ENCODE data around the gene MAPK12. TPM values are rescaled to one million over a fixed set of nuclear protein-coding genes. Genes with fewer than 3 reads are reported as not detected.

MAPK12 gene
- total RNA-seq, 2 donors from 2014 or later, result 3.9 to 4.6 TPM

- Histone ChIP-seq H3K4me1 (peaks cover 17% of the 10 kb centered on the region), H3K9me3 (no peaks in the 10 kb centered on the region), H3K27me3 (no peaks in the 10 kb centered on the region), H3K4me3 (no peak overlapping the region), H3K36me3 (replicated peaks in 1 of 2; ENCODE audit: insufficient read depth in 1 of 2, low read depth in 2 of 2) (peaks cover 17 to 53% of the 10 kb centered on the region in 2 donors), H3K27ac (peak overlapping the region in 2 of 4 donors; percentile 25 to 36)
- no peak for TF ChIP-seq CTCF (IDR thresholded peaks at IDR 0.05)
- TF ChIP-seq POLR2A (IDR thresholded peaks at IDR 0.05), result no peak
- WGBS, 2 donors, result 82 to 85% methylated on average over 13 to 21 of the region's 25 CpGs
- intact Hi-C loops (cut with DNase I), result no loop called here
- DNase-seq (no peak), ATAC-seq (no peak)
Measured at GRCh38 chr22:50219800-50220602, 41.5 kb downstream of the MAPK12 start.

- DNase-seq (peak; percentile 91 to 97 (median 94)), ATAC-seq (peak; percentile 91)
- TF ChIP-seq POLR2A (IDR thresholded peaks at IDR 0.05) (no peak), CTCF (IDR thresholded peaks at IDR 0.05) (no peak)
- Histone ChIP-seq H3K9me3 (no peaks in the 10 kb centered on the region), H3K4me3 (no peak overlapping the region), H3K27ac (peak overlapping the region in 2 of 4 donors; percentile 25 to 36), H3K36me3 (replicated peaks in 1 of 2; ENCODE audit: insufficient read depth in 1 of 2, low read depth in 2 of 2) (peaks cover 17 to 52% of the 10 kb centered on the region in 2 donors), H3K4me1 (peaks cover 17% of the 10 kb centered on the region), H3K27me3 (no peaks in the 10 kb centered on the region)
- 46 to 58% methylated on average over 17 to 35 of the region's 42 CpGs for WGBS, 2 donors
- intact Hi-C loops (cut with DNase I), result no loop called here
Measured at GRCh38 chr22:50218996-50219727, 42.3 kb downstream of the MAPK12 start.

- peaks cover 17 to 49% of the 10 kb centered on the region in 2 donors for H3K36me3 ChIP-seq (replicated peaks in 1 of 2; ENCODE audit: insufficient read depth in 1 of 2, low read depth in 2 of 2)
- H3K4me1 ChIP-seq, result peaks cover 17% of the 10 kb centered on the region
- H3K9me3 ChIP-seq, result no peaks in the 10 kb centered on the region
- TF ChIP-seq CTCF (IDR thresholded peaks at IDR 0.05) (no peak), POLR2A (IDR thresholded peaks at IDR 0.05) (no peak)
- no peak overlapping the region for H3K27ac ChIP-seq
- intact Hi-C loops (cut with DNase I), result no loop called here
- WGBS, 2 donors, result 74 to 79% methylated on average over 7 to 41 of the region's 43 CpGs
- no peak overlapping the region for H3K4me3 ChIP-seq
- DNase-seq (peak in 2 of 4 donors; percentile 30 to 45), ATAC-seq (no peak)
- H3K27me3 ChIP-seq, result no peaks in the 10 kb centered on the region
Measured at GRCh38 chr22:50218153-50218995, 43.1 kb downstream of the MAPK12 start.

GRCh38 chr22:50217543-50218152 lies 43.8 kb downstream of the MAPK12 start:
- H3K36me3 ChIP-seq (replicated peaks in 1 of 2; ENCODE audit: insufficient read depth in 1 of 2, low read depth in 2 of 2), result peaks cover 17 to 47% of the 10 kb centered on the region in 2 donors
- TF ChIP-seq CTCF (IDR thresholded peaks at IDR 0.05) (no peak), POLR2A (IDR thresholded peaks at IDR 0.05) (no peak)
- intact Hi-C loops (cut with DNase I), result no loop called here

More at GRCh38 chr22:50217543-50218152, 43.8 kb downstream of the MAPK12 start:
- 81 to 85% methylated on average over 9 to 16 of the region's 21 CpGs for WGBS, 2 donors
- Histone ChIP-seq H3K9me3 (no peaks in the 10 kb centered on the region), H3K27ac (no peak overlapping the region), H3K27me3 (no peaks in the 10 kb centered on the region), H3K4me1 (peaks cover 17% of the 10 kb centered on the region), H3K4me3 (no peak overlapping the region)
- ATAC-seq, result no peak
- no peak for DNase-seq
